Fibroblast of mammary gland (primary cell): Measurements from ENCODE around the gene CAMK1D.
"Not testable (repeated sequence)": the region's sequence is repeated elsewhere in the genome, so short reads cannot be mapped to it uniquely, and the experiment has no call there.

ENCODE experiments used
- DNase-seq: peaks from one replicate; pipeline ENCODE4 v3.0.0-alpha.2; 2010; ENCODE audit warnings: low read depth
- H3K4me3 ChIP-seq: 2 replicates; pipeline ENCODE4 v1.5.1; 2011; ENCODE audit warnings: low read depth, mild to moderate bottlenecking, low read length, moderate library complexity; ENCODE audit not compliant: control insufficient read depth
- CTCF ChIP-seq: conservative IDR thresholded peaks from 2 replicates; pipeline ENCODE4 v1.5.1; 2011; ENCODE audit warnings: low read depth, low read length, inconsistent platforms; ENCODE audit not compliant: control insufficient read depth, insufficient read depth

Gene CAMK1D

GRCh38 chr10:12320892-12321291 is 28.5 kb upstream of the CAMK1D start:
- no peak for TF ChIP-seq CTCF
- H3K4me3 ChIP-seq, result no peak overlapping the region
- no peak for DNase-seq

GRCh38 chr10:12321641-12322040 is 27.7 kb upstream of the CAMK1D start:
- no peak overlapping the region for H3K4me3 ChIP-seq
- TF ChIP-seq CTCF, result no peak
- no peak for DNase-seq

- TF ChIP-seq CTCF, result no peak
- DNase-seq, result no peak
- no peak overlapping the region for H3K4me3 ChIP-seq
These were observed 26.7 kb upstream of the CAMK1D start for GRCh38 chr10:12322583-12323131.

- no peak for DNase-seq
- no peak for TF ChIP-seq CTCF
- H3K4me3 ChIP-seq, result no peak overlapping the region
These were observed 24.8 kb upstream of the CAMK1D start for GRCh38 chr10:12324530-12324929.

- H3K4me3 ChIP-seq, result no peak overlapping the region
- DNase-seq, result no peak
- no peak for TF ChIP-seq CTCF
These were observed 22.3 kb upstream of the CAMK1D start for GRCh38 chr10:12327074-12327473.

GRCh38 chr10:12327476-12327875 is 21.9 kb upstream of the CAMK1D start:
- DNase-seq, result no peak
- H3K4me3 ChIP-seq, result no peak overlapping the region
- no peak for TF ChIP-seq CTCF

- H3K4me3 ChIP-seq, DNase-seq: not testable (repeated sequence)
These were observed 21.0 kb upstream of the CAMK1D start for GRCh38 chr10:12328312-12328711.
